ENCODE measurements around the gene SCYGR3. TPM values are rescaled to one million over a fixed set of nuclear protein-coding genes. Genes with fewer than 3 reads are reported as not detected.

SCYGR3 gene
- total and polyA plus RNA-seq, 2 of the 8 experiments (the other 6 are each of a cell fraction or from before 2014, with no cell fraction given), result not detected

DNA sequence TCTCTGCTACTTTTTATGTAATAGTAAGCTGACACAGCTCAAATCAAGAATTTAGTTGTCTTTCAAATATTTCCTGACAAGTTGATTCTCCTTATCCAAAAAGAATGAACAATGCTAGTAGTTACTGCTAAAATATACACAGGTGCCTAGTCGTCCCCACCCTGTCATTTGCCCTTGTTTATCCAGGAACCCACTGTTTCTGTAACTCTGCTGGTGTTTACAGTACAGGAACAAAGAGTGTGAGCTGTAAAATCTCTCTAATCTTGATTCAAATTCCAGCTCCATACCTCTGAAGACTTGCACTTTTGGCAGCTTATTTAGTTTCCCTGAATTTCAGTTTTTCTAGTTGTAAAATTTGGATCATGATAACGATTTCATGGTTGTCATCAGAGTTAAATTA is 37.1 kb downstream of the SCYGR3 start:
- Histone ChIP-seq H3K4me1 (replicated peaks in 1 of 4; ENCODE audit: control insufficient read depth in 3 of 4, insufficient read depth in 4 of 4, low read length in 3 of 4) (0 out of 7 replicates have a peak, but pooled peaks cover 0 to 3% (median 0%) of the 10 kb centered on the region in 4 experiments), H4K20me1 (replicated peaks in 1 of 2; ENCODE audit: control insufficient read depth in 1 of 2, insufficient read depth in 2 of 2, low read length in 2 of 2) (no peaks in the 10 kb centered on the region), H3K36me3 (ENCODE audit: control insufficient read depth in 2 of 4, insufficient read depth in 4 of 4, low read length in 3 of 4) (no peaks in the 10 kb centered on the region), H3K4me2 (ENCODE audit: insufficient read depth in 1 of 2, low read depth in 2 of 2, low read length in 2 of 2) (no peak overlapping the region), H2BK120ac (replicated peaks; ENCODE audit: low read depth, low read length) (no peak overlapping the region), H3K27me3 (replicated peaks in 1 of 4; ENCODE audit: control insufficient read depth in 3 of 4, extremely low read depth in 1 of 4, insufficient read depth in 3 of 4, low read length in 3 of 4) (no peaks in the 10 kb centered on the region), H3K4me3 (ENCODE audit: extremely low read depth in 1 of 4, insufficient read depth in 2 of 4, low read depth in 3 of 4, low read length in 4 of 4) (no peak overlapping the region), H2BK5ac (ENCODE audit: low read depth, low read length) (no peak overlapping the region), H3K18ac (ENCODE audit: extremely low read depth, low read length) (no peak overlapping the region), H2AK5ac (ENCODE audit: low read depth, low read length) (no peak overlapping the region), H3K79me1 (ENCODE audit: low read depth, low read length) (no peaks in the 10 kb centered on the region), H4K5ac (ENCODE audit: insufficient read length, low read depth, low read length) (no peak overlapping the region), H3K79me2 (ENCODE audit: control insufficient read depth in 1 of 2, insufficient read depth in 2 of 2, low read length in 2 of 2) (no peaks in the 10 kb centered on the region), H3K9ac (replicated peaks in 1 of 4; ENCODE audit: extremely low read depth in 1 of 4, low read depth in 3 of 4, low read length in 3 of 4) (no peak overlapping the region), H2BK15ac (ENCODE audit: low read length) (no peak overlapping the region), H4K8ac (ENCODE audit: extremely low read depth, insufficient read depth, low read length) (no peak overlapping the region), H2BK12ac (ENCODE audit: low read depth, low read length) (no peak overlapping the region), H4K91ac (replicated peaks; ENCODE audit: insufficient read length, low read length) (no peak overlapping the region), H3K23me2 (ENCODE audit: low read depth, low read length) (no peaks in the 10 kb centered on the region; the same call in 1 of the 2 replicates), H3K4ac (replicated peaks; ENCODE audit: insufficient read length, low read depth, low read length) (no peak overlapping the region), H3K27ac (ENCODE audit: low read depth, low read length) (no peak overlapping the region), H2BK20ac (ENCODE audit: low read length) (no peak overlapping the region), H3K23ac (ENCODE audit: insufficient read length) (no peak overlapping the region), H3K14ac (ENCODE audit: insufficient read length) (no peak overlapping the region), H2AFZ (ENCODE audit: low read length) (no peak overlapping the region), H3K56ac (replicated peaks; ENCODE audit: insufficient read length, low read depth, low read length) (no peak overlapping the region), H3K9me3 (ENCODE audit: insufficient read depth in 2 of 2, low read depth in 1 of 2, low read length in 1 of 2) (peaks cover 6 to 9% of the 10 kb centered on the region in 2 experiments; a peak in 3 of 4 replicates)
- FAIRE-seq (no peak), DNase-seq (ENCODE audit: low read depth in 1 of 2, low spot score in 2 of 2) (no peak)
- POLR2A ChIA-PET (ENCODE audit: partially characterized antibody), result no interaction called here
- CTCF ChIA-PET (ENCODE audit: partially characterized antibody), result interaction anchor here (0.7 to 1.9 kb wide), 4 partner anchors 11 to 285 kb away, joined by 3 to 5 read pairs (median 4); no protein-coding TSS in a partner anchor
- 74% methylated on average over 2 of the region's 2 CpGs; no CpG with 5 or more reads in 1 of the 2 experiments for WGBS, 2 experiments (ENCODE audit: extremely low coverage in 1 of 2, insufficient coverage in 1 of 2, insufficient read length in 1 of 2, insufficient replicate concordance in 2 of 2, low coverage in 1 of 2, low lambda C conversion rate in 2 of 2, missing lambda C conversion rate in 1 of 2)
- TF ChIP-seq RNF2 (IDR thresholded peaks at IDR 0.05; ENCODE audit: borderline replicate concordance, low read depth, low read length, missing control alignments, poor library complexity, severe bottlenecking) (no peak), GABPA (IDR thresholded peaks at IDR 0.05; ENCODE audit: borderline replicate concordance, insufficient read depth, low read length) (no peak), BACH1 (IDR thresholded peaks at IDR 0.05; ENCODE audit: low read length) (no peak), RXRA (IDR thresholded peaks at IDR 0.05; ENCODE audit: insufficient read depth, low read depth, low read length) (no peak), ZNF274 (IDR thresholded peaks at IDR 0.05; ENCODE audit: borderline replicate concordance, extremely low read depth, low read length) (no peak), TAF7 (optimal IDR thresholded peaks at IDR 0.05; ENCODE audit: borderline replicate concordance, low read depth, low read length) (no peak), TBP (IDR thresholded peaks at IDR 0.05; ENCODE audit: low read depth, low read length) (no peak), POLR2AphosphoS5 (IDR thresholded peaks at IDR 0.05; ENCODE audit: low read depth, low read length) (no peak), FOSL1 (IDR thresholded peaks at IDR 0.05; ENCODE audit: insufficient read depth, low read depth, low read length) (no peak), NRF1 (IDR thresholded peaks at IDR 0.05; ENCODE audit: low read depth, low read length) (no peak)
- TF ChIP-seq, protein P1, sequence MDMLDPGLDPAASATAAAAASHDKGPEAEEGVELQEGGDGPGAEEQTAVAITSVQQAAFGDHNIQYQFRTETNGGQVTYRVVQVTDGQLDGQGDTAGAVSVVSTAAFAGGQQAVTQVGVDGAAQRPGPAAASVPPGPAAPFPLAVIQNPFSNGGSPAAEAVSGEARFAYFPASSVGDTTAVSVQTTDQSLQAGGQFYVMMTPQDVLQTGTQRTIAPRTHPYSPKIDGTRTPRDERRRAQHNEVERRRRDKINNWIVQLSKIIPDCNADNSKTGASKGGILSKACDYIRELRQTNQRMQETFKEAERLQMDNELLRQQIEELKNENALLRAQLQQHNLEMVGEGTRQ (IDR thresholded peaks at IDR 0.05; ENCODE audit: low read length), result no peak
- TF ChIP-seq, protein P2, sequence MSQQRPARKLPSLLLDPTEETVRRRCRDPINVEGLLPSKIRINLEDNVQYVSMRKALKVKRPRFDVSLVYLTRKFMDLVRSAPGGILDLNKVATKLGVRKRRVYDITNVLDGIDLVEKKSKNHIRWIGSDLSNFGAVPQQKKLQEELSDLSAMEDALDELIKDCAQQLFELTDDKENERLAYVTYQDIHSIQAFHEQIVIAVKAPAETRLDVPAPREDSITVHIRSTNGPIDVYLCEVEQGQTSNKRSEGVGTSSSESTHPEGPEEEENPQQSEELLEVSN (IDR thresholded peaks at IDR 0.05), result no peak
